IMR-90 (cell line): Measurements from ENCODE around the gene GLTPD2. TPM values are rescaled to one million over a fixed set of nuclear protein-coding genes. Genes with fewer than 3 reads are reported as not detected.

ENCODE experiments used
- ATAC-seq: fragments of 200-7000 bp; cut with Tn5 transposase; 2 replicates; pipeline ENCODE4 v1.9.1; 2020; ENCODE audit warnings: low read depth, mild to moderate bottlenecking, moderate library complexity
- BruUV-seq: library from RNA; stranded (reverse); fragments of 400-500 nt; replicated peaks from 2 replicates; lab custom pipeline; 2021; lab: Mats Ljungman, UMichigan
- CTCF ChIA-PET: fragments of 300-600 bp; formaldehyde crosslinking; extraction: SDS; loops from one replicate; lab custom pipeline; 2021; ENCODE audit warnings: antibody characterized with exemption; lab: Yijun Ruan, JAX
- POLR2A ChIA-PET: fragments of 300-600 bp; sonication (Branson Sonifier 250); formaldehyde crosslinking; loops from one replicate; lab custom pipeline; 2022; ENCODE audit warnings: antibody characterized with exemption; ENCODE audit not compliant: unreplicated experiment; lab: Charles Lee
- DNase-seq: peaks from one replicate; pipeline ENCODE4 v3.0.0; 2013
- H2AFZ ChIP-seq: replicated peaks from 2 replicates; pipeline ENCODE3; 2013; ENCODE audit warnings: low read length, mild to moderate bottlenecking; ENCODE audit not compliant: poor library complexity
- H2AK5ac ChIP-seq: 2 replicates; pipeline ENCODE4 v1.6.1; 2013; ENCODE audit warnings: low read depth, low read length, inconsistent platforms
- H2AK9ac ChIP-seq: replicated peaks from 2 replicates; pipeline ENCODE3; 2013; ENCODE audit warnings: mild to moderate bottlenecking, low read depth, low read length, moderate library complexity; ENCODE audit not compliant: poor library complexity
- H2BK120ac ChIP-seq: 2 replicates; pipeline ENCODE4 v1.6.1; 2013; ENCODE audit warnings: low read depth, low read length, inconsistent platforms
- H2BK15ac ChIP-seq: 3 replicates; pipeline ENCODE4 v1.6.1; 2013; ENCODE audit warnings: low read depth, low read length, inconsistent platforms
- H2BK20ac ChIP-seq: 2 replicates; pipeline ENCODE4 v1.6.1; 2013; ENCODE audit warnings: low read depth, mild to moderate bottlenecking, inconsistent platforms, low read length, moderate library complexity
- H2BK5ac ChIP-seq: 2 replicates; pipeline ENCODE4 v1.6.1; 2013; ENCODE audit warnings: mild to moderate bottlenecking, low read depth, low read length, inconsistent platforms; ENCODE audit not compliant: poor library complexity, severe bottlenecking
- H3K14ac ChIP-seq: replicated peaks from 2 replicates; pipeline ENCODE4 v1.6.1; 2013; ENCODE audit warnings: low read depth, low read length, inconsistent platforms
- H3K18ac ChIP-seq: 2 replicates; pipeline ENCODE4 v1.6.1; 2013; ENCODE audit warnings: low read depth, low read length, control low read depth
- H3K23ac ChIP-seq: 2 replicates; pipeline ENCODE4 v1.6.1; 2013; ENCODE audit warnings: low read depth, low read length, inconsistent platforms
- H3K27ac ChIP-seq: 2 replicates; pipeline ENCODE4 v1.5.1; 2013; ENCODE audit warnings: mild to moderate bottlenecking, control low read depth, low read length; ENCODE audit not compliant: insufficient read depth
- H3K27me3 ChIP-seq: 2 replicates; pipeline ENCODE4 v1.6.1; 2013; ENCODE audit warnings: low read length; ENCODE audit not compliant: control insufficient read depth, insufficient read depth
- H3K36me3 ChIP-seq: 2 replicates; pipeline ENCODE4 v1.6.1; 2013; ENCODE audit warnings: low read length, mixed read lengths; ENCODE audit not compliant: control insufficient read depth, insufficient read depth
- H3K4ac ChIP-seq: 2 replicates; pipeline ENCODE4 v1.6.1; 2013; ENCODE audit warnings: low read depth, low read length, inconsistent platforms
- H3K4me1 ChIP-seq: 2 replicates; pipeline ENCODE4 v1.6.1; 2013; ENCODE audit warnings: low read length, mixed read lengths; ENCODE audit not compliant: control insufficient read depth, insufficient read depth
- H3K4me2 ChIP-seq: 2 replicates; pipeline ENCODE4 v1.6.1; 2013; ENCODE audit warnings: low read depth, mild to moderate bottlenecking, control low read depth, low read length, moderate library complexity
- H3K4me3 ChIP-seq: 2 replicates; pipeline ENCODE4 v1.5.1; 2013; ENCODE audit warnings: low read depth, mild to moderate bottlenecking, control low read depth, low read length, moderate library complexity; ENCODE audit not compliant: insufficient read depth
- H3K56ac ChIP-seq: 2 replicates; pipeline ENCODE4 v1.6.1; 2013; ENCODE audit warnings: low read length, inconsistent platforms; ENCODE audit not compliant: insufficient read depth; ENCODE audit errors: extremely low read depth
- H3K79me1 ChIP-seq, 2 experiments: 2 replicates each; pipeline ENCODE4 v1.6.1; 2013; ENCODE audit warnings: low read length in 2 of 2, inconsistent platforms in 1 of 2, low read depth in 1 of 2
- H3K9ac ChIP-seq: 2 replicates; pipeline ENCODE4 v1.6.1; 2013; ENCODE audit warnings: low read depth, low read length, control low read depth
- H3K9me1 ChIP-seq: 2 replicates; pipeline ENCODE4 v1.6.1; 2013; ENCODE audit warnings: low read length, inconsistent platforms; ENCODE audit not compliant: insufficient read depth
- H3K9me3 ChIP-seq: 2 replicates; pipeline ENCODE4 v1.6.1; 2013; ENCODE audit warnings: low read length; ENCODE audit not compliant: control insufficient read depth, insufficient read depth
- H4K20me1 ChIP-seq: 2 replicates; pipeline ENCODE4 v1.6.1; 2013; ENCODE audit warnings: low read length, inconsistent platforms; ENCODE audit not compliant: insufficient read depth
- H4K5ac ChIP-seq: 2 replicates; pipeline ENCODE4 v1.6.1; 2013; ENCODE audit warnings: mild to moderate bottlenecking, low read depth, low read length, control low read depth
- H4K8ac ChIP-seq, 2 experiments: 2 replicates each; pipeline ENCODE4 v1.6.1; 2013; ENCODE audit warnings: low read depth in 2 of 2, low read length in 2 of 2, control low read depth in 1 of 2, inconsistent platforms in 1 of 2
- H4K91ac ChIP-seq: 2 replicates; pipeline ENCODE4 v1.6.1; 2013; ENCODE audit warnings: low read depth, low read length, inconsistent platforms; ENCODE audit not compliant: insufficient read depth
- BHLHE40 ChIP-seq: fragments of 150-350 bp; IDR thresholded peaks from 2 replicates; pipeline ENCODE4 v1.6.1; 2016; ENCODE audit warnings: mild to moderate bottlenecking, low read depth, low read length
- FOS ChIP-seq: fragments of 150-350 bp; IDR thresholded peaks from 2 replicates; pipeline ENCODE4 v1.6.1; 2016; ENCODE audit warnings: low read depth, low read length
- MAFK ChIP-seq: IDR thresholded peaks from 2 replicates; pipeline ENCODE4 v1.6.1; 2012; ENCODE audit warnings: low read depth, low read length, improper control_type of control experiment
- NFE2L2 ChIP-seq: fragments of 150-350 bp; IDR thresholded peaks from 2 replicates; pipeline ENCODE4 v1.6.1; 2016; ENCODE audit warnings: low read depth, mild to moderate bottlenecking, low read length
- RCOR1 ChIP-seq: IDR thresholded peaks from 2 replicates; pipeline ENCODE4 v1.6.1; 2012; ENCODE audit warnings: mild to moderate bottlenecking, low read length, improper control_type of control experiment; ENCODE audit not compliant: insufficient replicate concordance
- RFX5 ChIP-seq: IDR thresholded peaks from 2 replicates; pipeline ENCODE4 v1.8.0; 2012; ENCODE audit warnings: low read depth, mild to moderate bottlenecking, low read length, moderate library complexity
- WGBS, 2 experiments: methylation state at CpG; one replicate each; pipeline versions ENCODE4 v1.1.5 to v1.1.7; 2013; ENCODE audit warnings: missing lambda C conversion rate in 2 of 2; ENCODE audit not compliant: insufficient read length in 1 of 2; ENCODE audit errors: extremely low coverage in 2 of 2; 5-methylcytosine and 5-hydroxymethylcytosine counted together
- dilution Hi-C: fragments of 300-500 bp; cut with HindIII; formaldehyde crosslinking; loops from one replicate; pipeline ENCODE4 v1.14.3; 2018; ENCODE audit warnings: low sequenced_read_pairs; ENCODE audit not compliant: unreplicated experiment
- in situ Hi-C: fragments of 300-500 bp; cut with MboI; formaldehyde crosslinking; loops from 3 replicates; pipeline ENCODE4 v1.14.3; 2019; ENCODE audit warnings: low sequenced_read_pairs, inconsistent platforms, mixed read lengths
- intact Hi-C: fragments of 100-400 bp; cut with micrococcal nuclease; formaldehyde crosslinking; loops from 2 replicates; pipeline ENCODE4 v1.10.0; 2022
- polyA plus RNA-seq, 3 experiments: library from polyadenylated mRNA; depleted of rRNA; stranded (reverse); fragments of >200 nt; gene quantifications; 2 replicates each; pipeline ENCODE4 v1.2.3, GENCODE V29; 2012; ENCODE audit warnings: low replicate concordance in 1 of 3
- total RNA-seq: library from RNA; depleted of rRNA; stranded (reverse); fragments of >200 nt; gene quantifications from 2 replicates; pipeline ENCODE4 v1.2.3, GENCODE V29; 2012
- TF ChIP-seq, protein P1 (sequence below): fragments of 150-350 bp; IDR thresholded peaks from 2 replicates; pipeline ENCODE4 v1.6.1; 2016; ENCODE audit warnings: low read depth, mild to moderate bottlenecking, low read length, moderate library complexity, borderline replicate concordance

The GLTPD2 gene
- total and polyA plus RNA-seq, 2 of the 4 experiments (the other 2 are of a cell fraction): not detected

DNA sequence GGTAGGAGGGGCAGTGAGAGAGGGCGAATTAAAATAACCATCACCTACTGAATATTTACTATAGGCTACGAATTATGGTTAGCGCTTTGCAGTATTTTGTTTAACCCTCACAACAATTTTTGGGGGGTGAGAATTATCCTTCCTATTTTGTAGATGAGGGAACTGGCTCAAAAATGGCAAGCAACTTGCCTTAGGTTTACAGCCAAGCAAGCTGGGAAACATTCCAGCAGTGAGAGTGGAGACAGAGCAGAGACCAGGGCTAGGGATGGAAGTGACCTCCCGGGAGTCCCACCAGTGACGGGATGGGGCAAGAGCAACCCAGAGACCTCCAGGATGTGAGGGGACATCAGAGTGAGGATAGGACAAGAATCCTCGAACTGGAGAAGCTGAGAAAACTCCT lies 2.2 kb upstream of the GLTPD2 start:
- intact Hi-C loops: no loop called here
- Histone ChIP-seq H3K14ac (no peak overlapping the region), H3K9ac (no peak overlapping the region), H3K4me3 (no peak overlapping the region), H3K18ac (no peak overlapping the region), H4K20me1 (no peaks in the 10 kb centered on the region), H3K56ac (no peak overlapping the region), H3K4me1 (peaks cover 5% of the 10 kb centered on the region; the same call in 1 of the 2 replicates), H2AFZ (no peak overlapping the region), H2BK5ac (no peak overlapping the region), H3K4ac (no peak overlapping the region), H2AK9ac (no peak overlapping the region), H3K27ac (no peak overlapping the region), H3K9me3 (no peaks in the 10 kb centered on the region), H3K23ac (peak overlapping the region; percentile 65; the same call in 1 of the 2 replicates), H4K8ac (no peak overlapping the region), H4K5ac (no peak overlapping the region), H3K4me2 (no peak overlapping the region; the same call in 1 of the 2 replicates), H2BK120ac (no peak overlapping the region), H3K79me1 (peaks cover 0 to 5% of the 10 kb centered on the region in 2 experiments; a peak in 2 of 4 replicates), H2BK20ac (no peak overlapping the region), H4K91ac (no peak overlapping the region), H3K36me3 (no peaks in the 10 kb centered on the region), H2BK15ac (no peak overlapping the region), H3K27me3 (peaks cover 40% of the 10 kb centered on the region), H2AK5ac (no peak overlapping the region), H3K9me1 (peaks cover 4% of the 10 kb centered on the region)
- no peak for TF ChIP-seq NFE2L2
- TF ChIP-seq RFX5: no peak
- TF ChIP-seq, protein P1, sequence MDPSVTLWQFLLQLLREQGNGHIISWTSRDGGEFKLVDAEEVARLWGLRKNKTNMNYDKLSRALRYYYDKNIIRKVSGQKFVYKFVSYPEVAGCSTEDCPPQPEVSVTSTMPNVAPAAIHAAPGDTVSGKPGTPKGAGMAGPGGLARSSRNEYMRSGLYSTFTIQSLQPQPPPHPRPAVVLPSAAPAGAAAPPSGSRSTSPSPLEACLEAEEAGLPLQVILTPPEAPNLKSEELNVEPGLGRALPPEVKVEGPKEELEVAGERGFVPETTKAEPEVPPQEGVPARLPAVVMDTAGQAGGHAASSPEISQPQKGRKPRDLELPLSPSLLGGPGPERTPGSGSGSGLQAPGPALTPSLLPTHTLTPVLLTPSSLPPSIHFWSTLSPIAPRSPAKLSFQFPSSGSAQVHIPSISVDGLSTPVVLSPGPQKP: no peak
- no peak for TF ChIP-seq BHLHE40
- no peak for TF ChIP-seq FOS
- no peak for TF ChIP-seq RCOR1
- TF ChIP-seq MAFK: no peak
- in situ Hi-C loops: loop anchor here (5.0 kb wide), 1 partner anchor 96 kb away; no protein-coding TSS in a partner anchor
- BruUV-seq: no TSS peak
- no CpG with 5 or more reads among the region's 6 CpGs for WGBS, 2 experiments
- DNase-seq (no peak), ATAC-seq (no peak)
- POLR2A ChIA-PET: no interaction called here
- dilution Hi-C loops: no loop called here
- CTCF ChIA-PET: no interaction called here
